ENCODE measurements around the gene DCP2. TPM values are rescaled to one million over a fixed set of nuclear protein-coding genes. Genes with fewer than 3 reads are reported as not detected.
A peak's percentile ranks its signal among the peaks of the same experiment; 100 is the strongest.

DCP2 gene
- total RNA-seq, 1 experiment from 2014 or later: 176 TPM

DNA sequence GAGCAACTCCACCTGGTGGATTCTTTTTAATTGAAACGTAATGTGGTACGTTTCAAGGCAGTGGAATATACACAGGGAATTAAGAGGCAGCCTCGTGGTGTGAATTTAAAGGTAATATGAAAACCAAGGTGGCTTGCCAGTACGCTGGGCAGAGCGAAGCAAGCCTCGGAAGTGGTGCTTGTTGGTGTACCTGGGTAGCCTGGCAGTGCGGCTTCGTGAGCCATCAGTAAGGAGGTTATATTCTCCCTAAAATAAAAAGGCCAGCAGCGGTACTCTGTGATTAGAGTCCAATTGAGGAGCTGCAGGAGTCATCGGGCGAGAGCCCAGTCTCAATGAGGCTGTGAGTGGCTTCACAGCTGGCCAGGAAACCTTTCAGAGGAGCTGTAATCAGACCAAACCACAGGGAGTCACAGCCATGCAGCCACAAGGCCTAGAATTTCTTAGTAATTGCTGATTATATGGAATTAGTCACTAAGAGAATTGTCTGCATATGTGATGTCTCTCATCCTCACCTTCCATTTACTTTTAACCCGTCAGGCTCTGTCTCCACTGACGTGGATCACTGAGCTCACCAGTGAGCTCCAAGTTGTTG is 57.7 kb downstream of the DCP2 start:
- H3K27ac ChIP-seq (ENCODE audit: insufficient read length, low read depth, low read length): no peak overlapping the region
- no peak for DNase-seq
- Mint-ChIP-seq H3K4me1 (peaks cover 52% of the 10 kb centered on the region in 2 experiments), H3K9me3 (no peaks in the 10 kb centered on the region), H3K4me3 (no peak overlapping the region), H3K27ac (peak overlapping the region; percentile 19 to 56 (median 22); a peak in 3 of 7 replicates), H3K36me3 (ENCODE audit: insufficient read depth in 1 of 3, low read depth in 3 of 3) (peaks cover 5 to 6% (median 5%) of the 10 kb centered on the region in 3 experiments; a peak in 4 of 7 replicates), H3K27me3 (ENCODE audit: low read depth) (no peaks in the 10 kb centered on the region; the same call in 1 of the 2 replicates)
- WGBS (ENCODE audit: extremely low coverage, insufficient read length, low lambda C conversion rate): no CpG with 5 or more reads among the region's 13 CpGs
- no peak overlapping the region for H2BK12ac ChIP-seq (ENCODE audit: insufficient read length, low read depth, low read length)
- H3T11ph ChIP-seq (ENCODE audit: low read length): no peak overlapping the region
- no peaks in the 10 kb centered on the region for H3K79me1 ChIP-seq (ENCODE audit: insufficient read depth, low read depth, low read length, poor library complexity, severe bottlenecking)
- no peaks in the 10 kb centered on the region for H3K27me3 ChIP-seq (ENCODE audit: insufficient read depth, low read length)
- no peak overlapping the region for H3K14ac ChIP-seq (ENCODE audit: insufficient read depth, low read length)
- no peaks in the 10 kb centered on the region for H3K23me2 ChIP-seq (ENCODE audit: insufficient read length, low read depth, low read length, poor library complexity, severe bottlenecking)
- H2AK5ac ChIP-seq (ENCODE audit: insufficient read length, low read length): no peak overlapping the region
- no peak overlapping the region for H3K23ac ChIP-seq (ENCODE audit: insufficient read length, low read depth, low read length)
- no peak overlapping the region for H4K5ac ChIP-seq (ENCODE audit: insufficient read length, low read depth, low read length)
- no peak overlapping the region for H4K8ac ChIP-seq (replicated peaks; ENCODE audit: insufficient read length, low read depth, low read length)
- no peak overlapping the region for H2BK120ac ChIP-seq (ENCODE audit: low read depth, low read length, poor library complexity, severe bottlenecking)
- H4K91ac ChIP-seq (ENCODE audit: insufficient read length, low read depth, low read length): no peak overlapping the region
- H3K56ac ChIP-seq (ENCODE audit: insufficient read length, low read depth, low read length): no peak overlapping the region
- H3K9me3 ChIP-seq (ENCODE audit: control insufficient read depth, low read depth, low read length): no peaks in the 10 kb centered on the region
- no peak overlapping the region for H3K9ac ChIP-seq (ENCODE audit: extremely low read depth, insufficient read length, low read length)
- no peak overlapping the region for H3K18ac ChIP-seq (ENCODE audit: insufficient read length, low read depth, low read length)
- no peaks in the 10 kb centered on the region for H4K20me1 ChIP-seq (ENCODE audit: control insufficient read depth, insufficient read depth, insufficient read length)
- no peak overlapping the region for H2AFZ ChIP-seq (ENCODE audit: low read length)
- H3K79me2 ChIP-seq (ENCODE audit: insufficient read depth, low read length): no peaks in the 10 kb centered on the region
- no peak overlapping the region for H2BK20ac ChIP-seq (ENCODE audit: low read depth, low read length, poor library complexity, severe bottlenecking)
- TF ChIP-seq, protein P1, sequence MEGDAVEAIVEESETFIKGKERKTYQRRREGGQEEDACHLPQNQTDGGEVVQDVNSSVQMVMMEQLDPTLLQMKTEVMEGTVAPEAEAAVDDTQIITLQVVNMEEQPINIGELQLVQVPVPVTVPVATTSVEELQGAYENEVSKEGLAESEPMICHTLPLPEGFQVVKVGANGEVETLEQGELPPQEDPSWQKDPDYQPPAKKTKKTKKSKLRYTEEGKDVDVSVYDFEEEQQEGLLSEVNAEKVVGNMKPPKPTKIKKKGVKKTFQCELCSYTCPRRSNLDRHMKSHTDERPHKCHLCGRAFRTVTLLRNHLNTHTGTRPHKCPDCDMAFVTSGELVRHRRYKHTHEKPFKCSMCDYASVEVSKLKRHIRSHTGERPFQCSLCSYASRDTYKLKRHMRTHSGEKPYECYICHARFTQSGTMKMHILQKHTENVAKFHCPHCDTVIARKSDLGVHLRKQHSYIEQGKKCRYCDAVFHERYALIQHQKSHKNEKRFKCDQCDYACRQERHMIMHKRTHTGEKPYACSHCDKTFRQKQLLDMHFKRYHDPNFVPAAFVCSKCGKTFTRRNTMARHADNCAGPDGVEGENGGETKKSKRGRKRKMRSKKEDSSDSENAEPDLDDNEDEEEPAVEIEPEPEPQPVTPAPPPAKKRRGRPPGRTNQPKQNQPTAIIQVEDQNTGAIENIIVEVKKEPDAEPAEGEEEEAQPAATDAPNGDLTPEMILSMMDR (conservative IDR thresholded peaks at IDR 0.05): no peak
- no peak overlapping the region for H2BK15ac ChIP-seq (ENCODE audit: low read depth, low read length)
- H3K4me1 ChIP-seq (ENCODE audit: insufficient read depth, low read length): peaks cover 4% of the 10 kb centered on the region; the same call in 1 of the 2 replicates
- no peak overlapping the region for H2BK5ac ChIP-seq (ENCODE audit: insufficient read length, low read length)
- H3K4me2 ChIP-seq (ENCODE audit: insufficient read depth, insufficient read length, low read length): no peak overlapping the region
- H3K4ac ChIP-seq (ENCODE audit: low read depth, low read length): no peak overlapping the region

Measured in H9 (cell line).